Uterus (tissue), 4 donors: ENCODE measurements around the gene OBSCN. TPM values are rescaled to one million over a fixed set of nuclear protein-coding genes. Genes with fewer than 3 reads are reported as not detected.

Experiments
- DNase-seq, 2 donors: peaks; one replicate each; pipeline ENCODE4 v3.0.0-alpha.2; 2019 to 2020
- H3K27ac ChIP-seq, 2 donors: fragments of 200-600 bp; sonication (generic); 1 replicate in 1 of 2; 2 replicates in 1 of 2; pipeline ENCODE4 v1.5.1; 2016 to 2018
- H3K27me3 ChIP-seq, 2 donors: fragments of 200-600 bp; sonication (generic); one replicate each; pipeline ENCODE4 v1.5.1; 2018 to 2019; ENCODE audit warnings: control low read depth in 1 of 2
- H3K36me3 ChIP-seq, 2 donors: fragments of 200-600 bp; sonication (generic); one replicate each; pipeline ENCODE4 v1.5.1; 2019; ENCODE audit warnings: control low read depth in 1 of 2
- H3K4me1 ChIP-seq, 2 donors: fragments of 200-600 bp; sonication (generic); one replicate each; pipeline ENCODE4 v1.5.1; 2018 to 2019; ENCODE audit warnings: control low read depth in 1 of 2
- H3K4me3 ChIP-seq, 2 donors: fragments of 200-600 bp; sonication (generic); 1 replicate in 1 of 2; 2 replicates in 1 of 2; pipeline ENCODE4 v1.5.1; 2018 to 2019; ENCODE audit warnings: mild to moderate bottlenecking in 1 of 2
- H3K9me3 ChIP-seq, 2 donors: fragments of 200-600 bp; sonication (generic); one replicate each; pipeline ENCODE4 v1.5.1; 2019; ENCODE audit warnings: control low read depth in 1 of 2
- POLR2A ChIP-seq, 2 donors: fragments of 450-650 bp; IDR thresholded peaks; one replicate each; pipeline ENCODE4 v1.6.1; 2016; ENCODE audit warnings: antibody characterized with exemption in 2 of 2, mild to moderate bottlenecking in 1 of 2, moderate library complexity in 1 of 2
- intact Hi-C: fragments of 100-400 bp; cut with DNase I; formaldehyde crosslinking; loops from one replicate; pipeline ENCODE4 v1.15.1; 2023; ENCODE audit warnings: low total_unique reads
- total RNA-seq, 4 donors: library from RNA; depleted of rRNA in 3 of 4; stranded (reverse); fragments of >200 nt in 3 of 4; gene quantifications; one replicate each; pipeline versions ENCODE4 v1.1.0 to v1.2.4, GENCODE V29; 2014 to 2023
- TF ChIP-seq, protein P1 (sequence below), 4 experiments: fragments of 200-600 bp in 2 of 4; fragments of 450-650 bp in 2 of 4; sonication (generic) in 2 of 4; IDR thresholded peaks; one replicate each; pipeline ENCODE4 v1.5.1; 2016 to 2019; ENCODE audit warnings: antibody characterized with exemption in 4 of 4, mild to moderate bottlenecking in 2 of 4, moderate library complexity in 1 of 4
- donor health status: DM: yes; HTN: yes; CAD: no.

The OBSCN gene
- total RNA-seq, 4 donors from 2014 or later = 5.9 to 53.2 (median 22.4) TPM

DNA sequence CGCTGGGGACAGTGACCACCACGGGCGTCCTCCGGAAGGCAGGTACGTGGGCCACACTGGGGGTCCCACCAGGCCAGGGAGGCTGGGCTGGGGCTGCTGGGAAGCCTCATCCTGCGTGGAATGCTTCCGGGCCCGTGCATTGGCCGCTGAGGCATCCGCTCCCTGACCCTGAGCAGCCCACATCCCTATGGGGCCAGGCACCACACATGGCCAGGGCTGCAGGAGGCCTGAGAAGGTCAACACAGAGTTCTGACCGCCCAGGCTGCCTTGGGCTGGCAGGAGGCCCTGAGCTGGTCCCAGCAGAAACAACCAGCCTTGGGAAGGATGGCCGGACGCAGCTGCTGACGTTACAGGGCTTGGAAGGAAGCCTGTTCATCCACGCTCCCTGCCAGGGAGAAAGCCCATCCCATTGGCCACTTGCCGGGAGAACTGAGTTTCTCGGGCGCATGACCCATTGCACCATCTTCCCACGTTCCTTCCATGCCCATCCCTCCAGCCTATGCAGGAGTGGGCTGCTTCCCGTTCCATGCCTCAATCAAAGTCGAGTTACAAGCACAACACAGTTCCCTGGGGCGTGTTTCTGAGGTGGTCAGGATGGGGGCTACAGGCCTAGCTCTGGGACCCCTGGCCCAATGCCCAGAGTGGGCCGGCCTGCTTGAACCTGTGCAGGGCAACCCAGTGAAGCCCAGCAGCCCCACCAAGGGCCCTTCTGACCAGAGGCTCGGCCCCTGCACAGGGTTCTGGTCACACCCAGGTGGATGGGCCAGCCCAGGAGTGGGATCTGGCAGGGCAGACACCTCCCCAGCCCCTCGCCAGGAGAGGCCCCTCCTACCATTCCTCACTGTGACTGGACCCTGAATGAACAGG is 167.1 kb downstream of the OBSCN start:
- Histone ChIP-seq H3K4me3 (no peak overlapping the region), H3K36me3 (no peaks in the 10 kb centered on the region), H3K27ac (peak overlapping the region; percentile 75 to 77), H3K9me3 (no peaks in the 10 kb centered on the region), H3K4me1 (no peaks in the 10 kb centered on the region), H3K27me3 (no peaks in the 10 kb centered on the region)
- TF ChIP-seq, protein P1, sequence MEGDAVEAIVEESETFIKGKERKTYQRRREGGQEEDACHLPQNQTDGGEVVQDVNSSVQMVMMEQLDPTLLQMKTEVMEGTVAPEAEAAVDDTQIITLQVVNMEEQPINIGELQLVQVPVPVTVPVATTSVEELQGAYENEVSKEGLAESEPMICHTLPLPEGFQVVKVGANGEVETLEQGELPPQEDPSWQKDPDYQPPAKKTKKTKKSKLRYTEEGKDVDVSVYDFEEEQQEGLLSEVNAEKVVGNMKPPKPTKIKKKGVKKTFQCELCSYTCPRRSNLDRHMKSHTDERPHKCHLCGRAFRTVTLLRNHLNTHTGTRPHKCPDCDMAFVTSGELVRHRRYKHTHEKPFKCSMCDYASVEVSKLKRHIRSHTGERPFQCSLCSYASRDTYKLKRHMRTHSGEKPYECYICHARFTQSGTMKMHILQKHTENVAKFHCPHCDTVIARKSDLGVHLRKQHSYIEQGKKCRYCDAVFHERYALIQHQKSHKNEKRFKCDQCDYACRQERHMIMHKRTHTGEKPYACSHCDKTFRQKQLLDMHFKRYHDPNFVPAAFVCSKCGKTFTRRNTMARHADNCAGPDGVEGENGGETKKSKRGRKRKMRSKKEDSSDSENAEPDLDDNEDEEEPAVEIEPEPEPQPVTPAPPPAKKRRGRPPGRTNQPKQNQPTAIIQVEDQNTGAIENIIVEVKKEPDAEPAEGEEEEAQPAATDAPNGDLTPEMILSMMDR (IDR thresholded peaks at IDR 0.05) = no peak
- no peak for TF ChIP-seq POLR2A (IDR thresholded peaks at IDR 0.05)
- intact Hi-C loops = no loop called here
- DNase-seq = peak; percentile 85 to 89

- intact Hi-C loops = no loop called here
- H3K4me1 ChIP-seq = no peaks in the 10 kb centered on the region
- TF ChIP-seq, protein P1 (IDR thresholded peaks at IDR 0.05) = no peak
- no peak for TF ChIP-seq POLR2A (IDR thresholded peaks at IDR 0.05)
Measured at GRCh38 chr1:228375578-228376261, 167.9 kb downstream of the OBSCN start.

GRCh38 chr1:228376262-228376628 is 168.4 kb downstream of the OBSCN start:
- Histone ChIP-seq H3K36me3 (no peaks in the 10 kb centered on the region), H3K27ac (no peak overlapping the region), H3K9me3 (no peaks in the 10 kb centered on the region), H3K4me1 (no peaks in the 10 kb centered on the region), H3K27me3 (no peaks in the 10 kb centered on the region), H3K4me3 (no peak overlapping the region)
- TF ChIP-seq, protein P1 (IDR thresholded peaks at IDR 0.05) = no peak
- TF ChIP-seq POLR2A (IDR thresholded peaks at IDR 0.05) = no peak
- intact Hi-C loops = no loop called here
- no peak for DNase-seq

More at GRCh38 chr1:228375578-228376261, 167.9 kb downstream of the OBSCN start:
- DNase-seq = no peak
- Histone ChIP-seq H3K9me3 (no peaks in the 10 kb centered on the region), H3K36me3 (no peaks in the 10 kb centered on the region), H3K4me3 (no peak overlapping the region), H3K27me3 (no peaks in the 10 kb centered on the region), H3K27ac (peak overlapping the region; percentile 75 to 77)

- Histone ChIP-seq H3K27ac (no peak overlapping the region), H3K4me1 (no peaks in the 10 kb centered on the region), H3K4me3 (no peak overlapping the region), H3K27me3 (no peaks in the 10 kb centered on the region), H3K36me3 (no peaks in the 10 kb centered on the region), H3K9me3 (no peaks in the 10 kb centered on the region)
- intact Hi-C loops = no loop called here
- TF ChIP-seq, protein P1 (IDR thresholded peaks at IDR 0.05) = no peak
- no peak for TF ChIP-seq POLR2A (IDR thresholded peaks at IDR 0.05)
- no peak for DNase-seq
Measured at GRCh38 chr1:228376651-228377631, 169.1 kb downstream of the OBSCN start.
